ENCODE measurements around the gene NEK8. TPM values are rescaled to one million over a fixed set of nuclear protein-coding genes. Genes with fewer than 3 reads are reported as not detected.
A peak's percentile ranks its signal among the peaks of the same experiment; 100 is the strongest.

Gene NEK8
- polyA plus RNA-seq, 1 donor from 2014 or later: 1.5 TPM

DNA sequence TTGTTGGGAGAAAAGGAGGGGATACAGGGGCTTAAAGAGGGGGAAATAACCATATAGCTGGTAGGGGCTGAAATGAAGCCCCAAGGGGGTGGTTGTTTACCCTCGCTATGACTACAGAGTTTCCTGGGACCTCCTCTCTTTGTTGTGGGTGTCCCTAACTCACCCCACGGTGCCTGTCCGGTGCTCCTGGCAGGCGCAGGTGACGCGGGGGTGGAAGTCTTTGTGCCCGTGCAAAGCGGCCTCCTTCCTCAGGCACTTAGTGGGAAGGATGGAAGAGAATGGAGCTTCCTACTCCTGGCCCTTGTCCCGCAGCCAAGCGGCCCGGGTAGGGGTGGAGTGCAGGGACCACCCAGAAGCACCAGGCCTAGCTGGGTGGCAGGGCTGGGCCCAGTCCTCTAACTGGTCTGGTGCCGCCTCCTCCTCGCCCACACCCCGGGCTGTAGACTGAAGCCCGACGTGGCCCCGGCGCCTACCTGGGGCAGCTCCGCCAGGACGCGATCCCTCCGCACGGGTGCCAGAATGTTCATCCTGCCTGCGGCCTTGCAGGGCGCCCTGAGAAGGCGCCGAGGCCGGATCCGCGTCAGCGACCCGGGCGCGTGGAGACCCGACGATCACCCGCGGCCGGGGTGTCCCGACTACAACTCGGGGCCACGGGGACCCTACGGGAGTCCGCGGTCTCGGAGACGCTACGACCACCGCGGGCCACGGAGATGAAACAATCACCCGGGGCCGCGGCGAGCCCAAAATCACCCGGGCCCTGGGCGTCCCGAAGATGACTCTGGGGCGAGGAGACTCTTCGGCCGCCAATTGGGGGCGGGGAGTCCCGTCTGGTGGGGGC is 11.6 kb upstream of the NEK8 start:
- H3K9me2 ChIP-seq (ENCODE audit: insufficient read depth, low read length): no peaks in the 10 kb centered on the region
- no peak overlapping the region for H3K27ac ChIP-seq (ENCODE audit: low read length)
- H3F3A ChIP-seq (ENCODE audit: insufficient read depth, low read length, poor library complexity, severe bottlenecking): no peaks in the 10 kb centered on the region
- H3K9me3 ChIP-seq (ENCODE audit: low read length): no peaks in the 10 kb centered on the region
- peaks cover 28% of the 10 kb centered on the region for H3K27me3 ChIP-seq (ENCODE audit: insufficient read depth, low read depth, low read length)
- no peak overlapping the region for H2AFZ ChIP-seq (ENCODE audit: low read depth, low read length)
- no peaks in the 10 kb centered on the region for H3K36me3 ChIP-seq (ENCODE audit: insufficient read depth, low read length)
- no peak overlapping the region for H3K4me2 ChIP-seq (ENCODE audit: low read length)
- TF ChIP-seq TAF1 (IDR thresholded peaks at IDR 0.05; ENCODE audit: low read depth) (no peak), EP300 (conservative IDR thresholded peaks at IDR 0.05; ENCODE audit: poor library complexity, severe bottlenecking) (no peak), EZH2 (IDR thresholded peaks at IDR 0.05; ENCODE audit: borderline replicate concordance, insufficient read depth, low read length, poor library complexity, severe bottlenecking) (peak; percentile 66), RAD21 (conservative IDR thresholded peaks at IDR 0.05) (no peak), SMC3 (conservative IDR thresholded peaks at IDR 0.05; ENCODE audit: poor library complexity) (no peak), POLR2AphosphoS5 (IDR thresholded peaks at IDR 0.05) (no peak)
- peaks cover 17% of the 10 kb centered on the region for H3K79me2 ChIP-seq (replicated peaks; ENCODE audit: insufficient read depth, low read length)
- H3K9ac ChIP-seq (ENCODE audit: low read length): no peak overlapping the region
- H3K4me3 ChIP-seq (ENCODE audit: low read length): no peak overlapping the region
- no peaks in the 10 kb centered on the region for H4K20me1 ChIP-seq (ENCODE audit: insufficient read depth)

DNA sequence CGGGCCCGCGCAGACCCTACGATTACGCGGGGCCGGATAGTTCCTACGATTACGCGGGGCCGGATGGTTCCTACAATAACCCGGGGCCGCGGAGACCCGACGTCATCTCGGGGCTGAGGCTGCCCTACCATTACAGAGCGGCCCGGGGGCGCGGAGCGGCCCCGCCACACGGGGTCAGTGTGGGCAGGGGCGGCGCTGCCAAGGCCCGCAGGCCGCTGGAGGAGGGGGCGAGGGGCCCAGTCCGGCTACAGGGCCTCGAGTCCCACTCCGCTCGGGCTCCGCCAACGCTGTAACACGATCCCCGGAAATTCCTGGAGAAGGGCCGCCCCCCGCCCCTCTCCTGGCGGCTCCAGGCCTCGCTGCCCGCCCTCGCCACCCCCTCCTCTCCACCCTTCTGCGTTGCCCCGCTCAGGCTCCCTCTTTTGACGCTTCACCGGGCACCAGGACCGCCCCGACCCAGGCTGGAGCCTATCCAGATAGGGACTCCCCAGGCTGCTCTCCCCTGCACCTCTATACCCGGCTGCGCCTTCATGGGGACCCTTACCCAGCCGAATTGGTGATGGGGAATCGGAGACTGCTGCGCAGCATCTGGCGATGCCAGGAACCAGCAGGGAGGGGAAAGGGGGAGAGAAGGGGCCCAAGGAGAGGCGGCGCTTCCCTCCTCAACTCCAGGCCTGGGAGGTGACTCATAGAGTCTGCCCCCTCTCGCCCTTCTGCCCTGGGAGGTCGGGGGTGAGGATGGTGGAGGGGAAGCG is 10.8 kb upstream of the NEK8 start, which contains the start of gene RAB34:
RAB34 (minus strand) TSS at position 291 of the 755 bp plus-strand sequence. CDS start 602 bp downstream, outside the sequence.
- no peak within 1 kb of the TSS for H3K4me3 ChIP-seq (ENCODE audit: low read length)
- H3K4me2 ChIP-seq (ENCODE audit: low read length): no peak within 1 kb of the TSS
- H3K9ac ChIP-seq (ENCODE audit: low read length): no peak within 1 kb of the TSS
- TF ChIP-seq MXI1 (conservative IDR thresholded peaks at IDR 0.05; ENCODE audit: poor library complexity, severe bottlenecking): no peak
- TF ChIP-seq EZH2 (IDR thresholded peaks at IDR 0.05; ENCODE audit: borderline replicate concordance, insufficient read depth, low read length, poor library complexity, severe bottlenecking): peak; percentile 18
- no peak for TF ChIP-seq POLR2AphosphoS5 (IDR thresholded peaks at IDR 0.05)
- TF ChIP-seq RAD21 (conservative IDR thresholded peaks at IDR 0.05): no peak
- no peaks in the 10 kb centered on the region for H3F3A ChIP-seq (ENCODE audit: insufficient read depth, low read length, poor library complexity, severe bottlenecking)
- H3K79me2 ChIP-seq (replicated peaks; ENCODE audit: insufficient read depth, low read length): peaks cover 17% of the 10 kb centered on the region
- no peaks in the 10 kb centered on the region for H3K36me3 ChIP-seq (ENCODE audit: insufficient read depth, low read length)
- no peaks in the 10 kb centered on the region for H3K9me3 ChIP-seq (ENCODE audit: low read length)
- H2AFZ ChIP-seq (ENCODE audit: low read depth, low read length): no peak within 1 kb of the TSS
- peaks cover 28% of the 10 kb centered on the region for H3K27me3 ChIP-seq (ENCODE audit: insufficient read depth, low read depth, low read length)
- H4K20me1 ChIP-seq (ENCODE audit: insufficient read depth): no peaks in the 10 kb centered on the region
- H3K27ac ChIP-seq (ENCODE audit: low read length): no peak within 1 kb of the TSS
- no peaks in the 10 kb centered on the region for H3K9me2 ChIP-seq (ENCODE audit: insufficient read depth, low read length)

DNA sequence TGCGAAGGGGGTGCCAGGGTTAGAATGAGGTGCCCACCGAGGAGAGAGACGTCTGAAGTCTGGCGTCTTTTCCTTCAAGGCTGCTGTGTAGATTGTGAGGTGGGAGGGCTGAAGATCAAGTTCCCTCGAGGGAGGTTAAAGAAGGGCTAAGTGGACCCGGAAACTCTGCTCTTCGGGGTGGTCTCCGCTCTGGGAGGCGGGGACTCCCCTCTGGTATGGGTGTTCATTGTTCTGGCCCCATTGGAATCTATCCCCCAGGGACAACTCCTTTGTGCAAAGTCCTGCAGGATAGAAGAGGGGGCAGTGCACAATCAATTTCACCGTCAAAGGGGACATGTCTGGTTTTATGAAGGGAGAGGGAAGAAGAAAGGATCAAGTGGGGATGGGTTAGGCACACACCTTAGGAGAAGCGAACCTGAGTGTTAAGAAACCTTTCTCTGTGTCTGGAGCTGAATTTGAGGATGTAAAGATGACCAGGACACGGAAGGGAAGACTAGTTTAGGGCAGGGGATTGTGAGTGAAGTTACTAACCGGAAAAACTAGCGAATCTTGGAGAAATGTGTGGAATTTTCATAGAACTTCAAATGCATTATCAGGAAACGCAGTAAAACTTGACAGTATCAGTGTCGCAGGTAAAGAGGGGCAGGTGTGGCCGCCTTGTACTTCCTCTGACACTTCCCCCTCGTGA is 10.1 kb upstream of the NEK8 start:
- no peak overlapping the region for H3K4me3 ChIP-seq (ENCODE audit: low read length)
- peaks cover 17% of the 10 kb centered on the region for H3K79me2 ChIP-seq (replicated peaks; ENCODE audit: insufficient read depth, low read length)
- TF ChIP-seq POLR2AphosphoS5 (IDR thresholded peaks at IDR 0.05) (no peak), EZH2 (IDR thresholded peaks at IDR 0.05; ENCODE audit: borderline replicate concordance, insufficient read depth, low read length, poor library complexity, severe bottlenecking) (peak; percentile 10)
- no peak overlapping the region for H3K27ac ChIP-seq (ENCODE audit: low read length)
- no peaks in the 10 kb centered on the region for H3K9me3 ChIP-seq (ENCODE audit: low read length)
- peaks cover 28% of the 10 kb centered on the region for H3K27me3 ChIP-seq (ENCODE audit: insufficient read depth, low read depth, low read length)
- no peaks in the 10 kb centered on the region for H3F3A ChIP-seq (ENCODE audit: insufficient read depth, low read length, poor library complexity, severe bottlenecking)
- no peak overlapping the region for H3K9ac ChIP-seq (ENCODE audit: low read length)
- no peaks in the 10 kb centered on the region for H4K20me1 ChIP-seq (ENCODE audit: insufficient read depth)
- no peaks in the 10 kb centered on the region for H3K36me3 ChIP-seq (ENCODE audit: insufficient read depth, low read length)
- H3K4me2 ChIP-seq (ENCODE audit: low read length): no peak overlapping the region
- H3K9me2 ChIP-seq (ENCODE audit: insufficient read depth, low read length): no peaks in the 10 kb centered on the region
- H2AFZ ChIP-seq (ENCODE audit: low read depth, low read length): no peak overlapping the region
